ENCODE results near the gene ZNF862.

GRCh38 chr7:149865437-149865836, 27.3 kb downstream of the ZNF862 start:
- no peak for TF ChIP-seq TARDBP (CRISPR knock-in tag; IDR thresholded peaks at IDR 0.05)
- no peak for TF ChIP-seq RAD51 (IDR thresholded peaks at IDR 0.05; ENCODE audit: borderline replicate concordance)
- no peak for TF ChIP-seq ZNF124 (CRISPR knock-in tag; IDR thresholded peaks at IDR 0.05)
- TF ChIP-seq ZNF609 (CRISPR knock-in tag; IDR thresholded peaks at IDR 0.05; ENCODE audit: borderline replicate concordance) = no peak
- TF ChIP-seq, protein P1, sequence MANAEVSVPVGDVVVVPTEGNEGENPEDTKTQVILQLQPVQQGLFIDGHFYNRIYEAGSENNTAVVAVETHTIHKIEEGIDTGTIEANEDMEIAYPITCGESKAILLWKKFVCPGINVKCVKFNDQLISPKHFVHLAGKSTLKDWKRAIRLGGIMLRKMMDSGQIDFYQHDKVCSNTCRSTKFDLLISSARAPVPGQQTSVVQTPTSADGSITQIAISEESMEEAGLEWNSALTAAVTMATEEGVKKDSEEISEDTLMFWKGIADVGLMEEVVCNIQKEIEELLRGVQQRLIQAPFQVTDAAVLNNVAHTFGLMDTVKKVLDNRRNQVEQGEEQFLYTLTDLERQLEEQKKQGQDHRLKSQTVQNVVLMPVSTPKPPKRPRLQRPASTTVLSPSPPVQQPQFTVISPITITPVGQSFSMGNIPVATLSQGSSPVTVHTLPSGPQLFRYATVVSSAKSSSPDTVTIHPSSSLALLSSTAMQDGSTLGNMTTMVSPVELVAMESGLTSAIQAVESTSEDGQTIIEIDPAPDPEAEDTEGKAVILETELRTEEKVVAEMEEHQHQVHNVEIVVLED (CRISPR knock-in tag; IDR thresholded peaks at IDR 0.05; ENCODE audit: borderline replicate concordance) = no peak
- TF ChIP-seq TRIM24 (CRISPR knock-in tag; IDR thresholded peaks at IDR 0.05) = no peak
- TF ChIP-seq POLR2AphosphoS5 (IDR thresholded peaks at IDR 0.05; ENCODE audit: low read depth, low read length) = no peak
